Glomerular endothelial cell (primary cell): ENCODE results near the gene UNKL. TPM values are rescaled to one million over a fixed set of nuclear protein-coding genes. Genes with fewer than 3 reads are reported as not detected.

Source experiments
- DNase-seq: peaks from one replicate; pipeline ENCODE4 v3.0.0-alpha.2; 2011; ENCODE audit warnings: low read depth, low spot score; ENCODE audit errors: extremely low read depth
- total RNA-seq: library from RNA; depleted of rRNA; stranded (reverse); fragments of >200 nt; gene quantifications from 2 replicates; pipeline ENCODE4 v1.2.3, GENCODE V29; 2015

The UNKL gene
- total RNA-seq, 1 donor from 2014 or later, result 27.3 TPM

DNA sequence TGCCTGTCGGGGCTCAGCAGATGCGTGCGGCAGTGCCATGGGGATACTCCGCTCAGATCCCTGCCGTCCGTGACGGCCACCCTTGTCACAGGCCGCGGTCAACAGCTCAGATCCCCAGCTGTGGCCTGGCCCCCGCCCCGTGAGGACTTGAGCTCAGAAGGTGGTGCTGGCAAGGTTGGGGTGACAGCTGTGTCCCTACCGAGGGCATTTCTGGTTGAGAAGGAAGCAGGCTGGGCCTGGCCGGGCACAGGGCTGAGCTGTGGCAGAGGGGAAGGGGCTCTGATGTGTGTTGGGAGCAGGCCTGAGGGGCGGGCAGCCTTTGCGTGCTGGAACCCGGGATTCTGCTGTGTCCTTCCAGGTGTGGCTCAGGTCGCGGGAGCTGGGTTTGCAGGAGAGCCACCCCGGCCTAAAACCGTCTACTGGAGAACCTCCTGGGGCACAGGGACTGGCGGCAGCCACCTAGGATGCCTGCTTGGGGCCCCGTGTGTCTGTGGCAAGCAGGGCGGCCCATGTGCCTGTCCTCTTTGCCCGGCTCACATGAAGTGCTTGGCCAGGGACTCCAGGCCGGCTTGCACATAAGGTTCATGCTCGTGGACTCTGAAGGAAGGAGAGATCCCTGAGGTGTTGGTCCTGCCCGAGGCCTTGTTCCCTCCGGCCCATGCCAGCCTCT, 100.0 kb downstream of the UNKL start:
- no peak for DNase-seq

DNA sequence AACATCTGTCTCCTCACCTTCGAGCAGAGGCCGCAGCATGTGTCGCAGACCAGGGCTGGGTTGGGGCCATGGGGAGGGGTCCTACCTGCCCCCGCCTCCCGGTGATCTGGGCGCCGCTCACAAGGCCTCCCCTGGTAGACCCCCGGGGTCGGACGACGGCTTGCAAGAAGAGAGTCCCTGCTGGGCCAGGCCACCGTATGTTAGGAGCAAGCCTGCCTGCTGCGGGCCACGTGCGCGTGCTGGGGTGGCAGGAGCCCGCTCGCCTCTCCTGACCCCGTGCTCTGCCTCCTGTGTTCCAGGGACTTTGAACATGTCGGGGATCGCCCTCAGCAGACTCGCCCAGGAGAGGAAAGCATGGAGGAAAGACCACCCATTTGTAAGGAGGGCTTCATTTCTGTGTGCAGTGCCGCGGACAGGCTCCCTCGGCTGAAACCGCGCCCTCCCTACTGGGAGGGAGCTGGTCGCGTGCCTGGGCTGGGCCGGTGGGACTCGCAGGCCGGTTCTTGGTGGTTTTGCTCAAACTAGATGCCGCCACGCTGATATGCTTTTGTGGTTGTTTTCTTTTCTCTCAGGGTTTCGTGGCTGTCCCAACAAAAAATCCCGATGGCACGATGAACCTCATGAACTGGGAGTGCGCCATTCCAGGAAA, 100.7 kb downstream of the UNKL start:
- no peak for DNase-seq

Other genes starting within 250 kb of the UNKL start
- gene TPSG1, start 189.4 kb downstream of the UNKL start, total RNA-seq, result not detected in 2 replicates
- gene TPSB2, start 184.5 kb downstream of the UNKL start, total RNA-seq, result not detected in 2 replicates
- gene TPSAB1, start 174.0 kb downstream of the UNKL start, total RNA-seq, result not detected in 2 replicates
- not detected in 2 replicates for gene TPSD1, start 158.6 kb downstream of the UNKL start, total RNA-seq
- 94.8 and 116 TPM in 2 replicates for gene UBE2I, start 105.1 kb downstream of the UNKL start, total RNA-seq
- gene BAIAP3, start 81.1 kb downstream of the UNKL start, total RNA-seq, result 1.1 TPM in 2 replicates
- gene TSR3, start 62.8 kb downstream of the UNKL start, total RNA-seq, result 102 and 119 TPM in 2 replicates
- 72.5 and 96.8 TPM in 2 replicates for gene GNPTG, start 62.8 kb downstream of the UNKL start, total RNA-seq
- gene UQCC4, start 6.0 kb upstream of the UNKL start, total RNA-seq, result 9.4 and 18.7 TPM in 2 replicates
- gene PERCC1, start 16.4 kb upstream of the UNKL start, total RNA-seq, result not detected in 2 replicates
- gene CCDC154, start 29.9 kb upstream of the UNKL start, total RNA-seq, result 0.58 TPM in 1 of 2 replicates, not detected in the other
- 75.9 and 100 TPM in 2 replicates for gene CLCN7, start 60.3 kb upstream of the UNKL start, total RNA-seq
- 0.18 TPM in 1 of 2 replicates, not detected in the other for gene PTX4, start 74.2 kb upstream of the UNKL start, total RNA-seq
- 17.3 and 26.4 TPM in 2 replicates for gene TELO2, start 78.7 kb upstream of the UNKL start, total RNA-seq
- 20.4 and 34.2 TPM in 2 replicates for gene TMEM204, start 119.0 kb upstream of the UNKL start, total RNA-seq
- gene IFT140, start 197.4 kb upstream of the UNKL start, total RNA-seq, result 15.8 and 17.7 TPM in 2 replicates
- gene CRAMP1, start 197.7 kb upstream of the UNKL start, total RNA-seq, result 11.8 and 18.4 TPM in 2 replicates